GM18498 (cell line): ENCODE measurements around the gene STXBP4.

Source experiments
- ATAC-seq: cut with Tn5 transposase; IDR thresholded peaks from one replicate; pipeline ENCODE4 v1.9.1; 2021; ENCODE audit warnings: mild to moderate bottlenecking, moderate library complexity; ENCODE audit not compliant: unreplicated experiment

Gene STXBP4

DNA sequence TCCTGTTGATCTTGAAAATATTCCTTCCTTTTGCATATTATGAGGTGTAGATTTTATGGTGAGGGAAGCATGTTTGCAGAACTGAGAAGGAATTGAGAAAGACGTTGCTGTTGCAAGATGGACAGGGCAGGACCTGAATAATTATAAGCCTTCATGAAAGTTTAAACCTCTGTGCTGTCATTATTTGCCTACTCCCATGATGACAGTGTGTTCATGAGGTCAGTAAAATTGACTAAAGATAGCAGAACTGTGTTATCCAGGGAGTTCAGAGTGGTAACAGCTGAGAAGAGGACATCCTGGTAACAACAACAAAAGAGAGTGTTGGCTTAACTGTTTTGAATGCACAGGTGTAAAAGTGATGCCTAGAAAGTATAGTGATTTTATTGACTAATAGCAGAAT lies 250.9 kb downstream of the STXBP4 start:
- no peak for ATAC-seq

DNA sequence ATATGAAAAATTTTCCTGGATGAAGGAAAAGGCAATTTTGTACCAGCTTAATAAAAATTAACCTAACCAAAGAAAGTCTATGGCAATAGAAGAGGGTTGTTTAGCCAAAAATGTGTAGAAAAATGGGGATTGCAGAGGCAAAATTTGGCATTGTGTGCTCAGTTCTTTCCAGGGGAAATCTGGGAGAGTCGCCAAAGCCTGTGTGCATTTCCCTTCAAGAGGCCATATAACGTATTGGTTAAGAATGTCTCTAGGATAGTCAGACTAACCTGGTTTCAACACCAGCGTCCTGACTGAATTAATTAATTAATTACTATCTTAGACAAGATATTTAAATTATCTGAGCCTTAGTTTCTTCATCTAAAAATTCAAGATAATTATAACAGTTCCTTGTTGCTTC lies 251.4 kb downstream of the STXBP4 start:
- ATAC-seq: no peak
